Spleen (tissue), 11 donors: ENCODE results near the gene SIPA1L3. TPM values are rescaled to one million over a fixed set of nuclear protein-coding genes. Genes with fewer than 3 reads are reported as not detected.
A peak's percentile ranks its signal among the peaks of the same experiment; 100 is the strongest.

ENCODE experiments used
- DNase-seq: peaks from one replicate; pipeline ENCODE4 v3.0.0-alpha.2; 2020
- H3K27ac ChIP-seq, 8 donors: fragments of 200-600 bp; sonication (generic) in 7 of 8; 1 replicate in 4 of 8; 2 replicates in 4 of 8; pipeline versions ENCODE4 v1.5.0 to v1.8.0; 2016 to 2021; ENCODE audit warnings: inconsistent platforms in 4 of 8, mild to moderate bottlenecking in 4 of 8, moderate library complexity in 1 of 8
- H3K27me3 ChIP-seq, 7 donors: fragments of 200-600 bp; sonication (generic) in 6 of 7; replicated peaks in 1 of 7; 1 replicate in 4 of 7; 2 replicates in 3 of 7; pipeline versions ENCODE4 v1.5.0 to v1.8.0; 2016 to 2021; ENCODE audit warnings: inconsistent platforms in 3 of 7, mild to moderate bottlenecking in 1 of 7
- H3K36me3 ChIP-seq, 6 donors: fragments of 200-600 bp; sonication (generic) in 5 of 6; 1 replicate in 4 of 6; 2 replicates in 2 of 6; pipeline versions ENCODE4 v1.5.0 to v1.8.0; 2016 to 2021; ENCODE audit warnings: inconsistent platforms in 2 of 6
- H3K4me1 ChIP-seq, 6 donors: fragments of 200-600 bp; sonication (generic) in 5 of 6; 1 replicate in 3 of 6; 2 replicates in 3 of 6; pipeline versions ENCODE4 v1.5.0 to v1.8.0; 2016 to 2021; ENCODE audit warnings: inconsistent platforms in 3 of 6
- H3K4me3 ChIP-seq, 8 donors: fragments of 200-600 bp; sonication (generic) in 7 of 8; 1 replicate in 4 of 8; 2 replicates in 4 of 8; pipeline versions ENCODE4 v1.5.0 to v1.8.0; 2016 to 2021; ENCODE audit warnings: inconsistent platforms in 4 of 8, mild to moderate bottlenecking in 4 of 8, moderate library complexity in 2 of 8
- H3K9me3 ChIP-seq, 8 donors: fragments of 200-600 bp; sonication (generic) in 7 of 8; 1 replicate in 4 of 8; 2 replicates in 4 of 8; pipeline versions ENCODE4 v1.5.0 to v1.8.0; 2016 to 2021; ENCODE audit warnings: inconsistent platforms in 4 of 8
- POLR2A ChIP-seq, 3 donors: fragments of 450-650 bp; IDR thresholded peaks; one replicate each; pipeline ENCODE4 v1.5.1; 2017; ENCODE audit warnings: antibody characterized with exemption in 3 of 3, mild to moderate bottlenecking in 1 of 3
- POLR2AphosphoS5 ChIP-seq, 3 donors: sonication (generic); formaldehyde crosslinking; IDR thresholded peaks; one replicate each; pipeline ENCODE4 v1.5.1; 2017; ENCODE audit warnings: antibody characterized with exemption in 3 of 3
- WGBS, 5 donors: extraction: QIAGEN DNeasy Blood & Tissue Kit in 3 of 5; methylation state at CpG; one replicate each; pipeline versions ENCODE4 v1.1.5 to v1.1.7; 2013 to 2018; 5-methylcytosine and 5-hydroxymethylcytosine counted together
- intact Hi-C: fragments of 100-400 bp; cut with DNase I; formaldehyde crosslinking; loops from one replicate; pipeline ENCODE4 v1.15.0; 2023; ENCODE audit warnings: low total_unique reads
- polyA plus RNA-seq, 3 donors: library from polyadenylated mRNA; stranded (reverse); fragments of 200-250 nt; gene quantifications; one replicate each; pipeline ENCODE4 v1.2.1, GENCODE V29; 2013
- total RNA-seq, 7 donors: library from RNA; depleted of rRNA in 3 of 7; stranded (reverse); fragments of >200 nt in 3 of 7; fragmentation: NEBNext Ultra II Directional in 4 of 7; extraction: Animal tissue kit (Norgen Biotek cat#: 25700) in 4 of 7; gene quantifications; one replicate each; pipeline versions ENCODE4 v1.1.0 to v1.2.1, GENCODE V29; 2016 to 2021
- TF ChIP-seq, protein P1 (sequence below), 11 experiments: fragments of 200-600 bp in 7 of 11; fragments of 450-650 bp in 4 of 11; sonication (generic) in 4 of 11; IDR thresholded peaks in 8 of 11; conservative IDR thresholded peaks in 3 of 11; 1 replicate in 7 of 11; 2 replicates in 4 of 11; pipeline versions ENCODE4 v1.4.0 to v1.8.0; 2016 to 2021; ENCODE audit warnings: antibody characterized with exemption in 11 of 11, inconsistent platforms in 4 of 11, mild to moderate bottlenecking in 1 of 11
- donor health status: healthy with polysubstance abuse.
- donor health status: DM: no; HTN: no; CAD: no; lungs with moderate emphysema.
- donor health status: DM: no; HTN: no; CAD: no.
- donor health status: Bipolar disorder and iron deficiency.
- donor health status: healthy.
- donor health status: DM: no; HTN: no; CAD: no.
- donor health status: DM: yes; HTN: yes; CAD: no.

Gene SIPA1L3
- total and polyA plus RNA-seq, 10 donors = 5.4 to 62.6 (median 40.3) TPM

- WGBS, 5 donors = 96 to 97% (median 97%) methylated on average over 18 to 25 of the region's 25 CpGs
- Histone ChIP-seq H3K36me3 (peaks cover 0 to 81% (median 7%) of the 10 kb centered on the region in 6 donors), H3K9me3 (no peaks in the 10 kb centered on the region), H3K4me3 (no peak overlapping the region), H3K27ac (no peak overlapping the region), H3K27me3 (no peaks in the 10 kb centered on the region), H3K4me1 (no peaks in the 10 kb centered on the region)
- TF ChIP-seq POLR2AphosphoS5 (IDR thresholded peaks at IDR 0.05) = peak in 1 of 3 donors; percentile 43
- TF ChIP-seq, protein P1, sequence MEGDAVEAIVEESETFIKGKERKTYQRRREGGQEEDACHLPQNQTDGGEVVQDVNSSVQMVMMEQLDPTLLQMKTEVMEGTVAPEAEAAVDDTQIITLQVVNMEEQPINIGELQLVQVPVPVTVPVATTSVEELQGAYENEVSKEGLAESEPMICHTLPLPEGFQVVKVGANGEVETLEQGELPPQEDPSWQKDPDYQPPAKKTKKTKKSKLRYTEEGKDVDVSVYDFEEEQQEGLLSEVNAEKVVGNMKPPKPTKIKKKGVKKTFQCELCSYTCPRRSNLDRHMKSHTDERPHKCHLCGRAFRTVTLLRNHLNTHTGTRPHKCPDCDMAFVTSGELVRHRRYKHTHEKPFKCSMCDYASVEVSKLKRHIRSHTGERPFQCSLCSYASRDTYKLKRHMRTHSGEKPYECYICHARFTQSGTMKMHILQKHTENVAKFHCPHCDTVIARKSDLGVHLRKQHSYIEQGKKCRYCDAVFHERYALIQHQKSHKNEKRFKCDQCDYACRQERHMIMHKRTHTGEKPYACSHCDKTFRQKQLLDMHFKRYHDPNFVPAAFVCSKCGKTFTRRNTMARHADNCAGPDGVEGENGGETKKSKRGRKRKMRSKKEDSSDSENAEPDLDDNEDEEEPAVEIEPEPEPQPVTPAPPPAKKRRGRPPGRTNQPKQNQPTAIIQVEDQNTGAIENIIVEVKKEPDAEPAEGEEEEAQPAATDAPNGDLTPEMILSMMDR (IDR thresholded peaks at IDR 0.05 in 8 of 11, conservative IDR thresholded peaks at IDR 0.05 in 3 of 11) = no peak
- no peak for TF ChIP-seq POLR2A (IDR thresholded peaks at IDR 0.05)
- intact Hi-C loops = no loop called here
- no peak for DNase-seq
Observed at GRCh38 chr19:38130399-38130798, 223.4 kb downstream of the SIPA1L3 start.

- Histone ChIP-seq H3K36me3 (peaks cover 0 to 68% (median 7%) of the 10 kb centered on the region in 6 donors), H3K27ac (no peak overlapping the region), H3K4me1 (no peaks in the 10 kb centered on the region), H3K4me3 (no peak overlapping the region), H3K9me3 (no peaks in the 10 kb centered on the region), H3K27me3 (no peaks in the 10 kb centered on the region)
- TF ChIP-seq POLR2A (IDR thresholded peaks at IDR 0.05) = no peak
- TF ChIP-seq, protein P1 (IDR thresholded peaks at IDR 0.05 in 8 of 11, conservative IDR thresholded peaks at IDR 0.05 in 3 of 11) = no peak
- TF ChIP-seq POLR2AphosphoS5 (IDR thresholded peaks at IDR 0.05) = no peak
- WGBS, 5 donors = 95 to 100% (median 99%) methylated on average over 5 to 6 of the region's 6 CpGs
- DNase-seq = no peak
- intact Hi-C loops = no loop called here
Observed at GRCh38 chr19:38132781-38133180, 225.8 kb downstream of the SIPA1L3 start.

DNA sequence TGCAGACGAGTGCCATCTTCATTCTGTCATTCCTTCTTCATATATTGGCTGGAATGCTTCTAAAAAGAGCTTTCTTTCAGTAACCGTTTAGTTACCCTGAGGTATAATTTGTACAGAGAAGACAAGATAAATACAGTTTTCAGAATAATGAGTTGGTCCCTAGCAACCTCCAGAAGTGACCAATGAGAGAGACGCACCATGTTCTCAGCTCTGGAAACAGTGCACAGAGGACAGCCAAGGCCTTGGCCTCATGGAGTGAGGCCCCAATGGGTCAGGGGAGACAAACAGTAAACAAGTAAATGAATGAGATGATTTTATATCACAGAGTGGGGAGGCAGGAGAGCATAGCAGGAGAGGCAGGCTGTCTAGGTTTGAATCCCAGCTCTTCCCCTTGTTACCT is 226.3 kb downstream of the SIPA1L3 start:
- Histone ChIP-seq H3K9me3 (no peaks in the 10 kb centered on the region), H3K4me3 (no peak overlapping the region), H3K27me3 (no peaks in the 10 kb centered on the region), H3K4me1 (no peaks in the 10 kb centered on the region), H3K36me3 (peaks cover 0 to 69% (median 7%) of the 10 kb centered on the region in 6 donors), H3K27ac (no peak overlapping the region)
- DNase-seq = no peak
- TF ChIP-seq POLR2AphosphoS5 (IDR thresholded peaks at IDR 0.05) (no peak), POLR2A (IDR thresholded peaks at IDR 0.05) (no peak)
- TF ChIP-seq, protein P1 (IDR thresholded peaks at IDR 0.05 in 8 of 11, conservative IDR thresholded peaks at IDR 0.05 in 3 of 11) = no peak
- WGBS, 5 donors = 88 to 97% (median 94%) methylated on average over 3 of the region's 3 CpGs
- intact Hi-C loops = no loop called here

DNA sequence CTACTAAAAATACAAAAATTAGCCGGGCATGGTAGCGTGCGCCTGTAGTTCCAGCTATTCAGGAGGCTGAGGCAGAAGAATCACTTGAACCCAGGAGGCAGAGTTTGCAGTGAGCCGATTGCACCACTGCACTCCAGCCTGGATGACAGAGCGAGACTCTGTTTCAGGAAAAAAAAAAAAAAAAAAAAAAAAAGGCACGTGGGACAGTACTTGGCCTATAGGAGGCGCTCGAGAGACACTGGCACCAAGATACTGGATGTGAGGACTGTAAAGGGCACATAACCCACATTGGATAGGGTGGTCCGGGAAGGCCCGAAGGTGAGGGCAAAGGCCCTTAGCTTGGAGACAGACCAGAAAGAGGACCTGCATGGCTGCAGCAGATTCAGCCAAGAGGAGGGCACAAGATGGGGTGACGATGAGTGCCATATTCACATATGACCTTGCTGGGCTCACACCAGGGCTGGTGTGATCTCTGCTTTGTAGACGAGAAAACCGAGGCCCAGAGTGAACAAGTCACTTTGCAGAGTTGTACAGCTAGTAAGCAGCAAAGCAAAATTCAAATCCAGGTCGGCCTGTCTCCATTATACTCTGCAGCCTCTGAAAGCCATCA is 227.6 kb downstream of the SIPA1L3 start:
- Histone ChIP-seq H3K27me3 (no peaks in the 10 kb centered on the region), H3K9me3 (no peaks in the 10 kb centered on the region), H3K27ac (no peak overlapping the region), H3K4me3 (no peak overlapping the region), H3K36me3 (peaks cover 0 to 69% (median 7%) of the 10 kb centered on the region in 6 donors), H3K4me1 (no peaks in the 10 kb centered on the region)
- DNase-seq = no peak
- WGBS, 5 donors = 75 to 88% (median 85%) methylated on average over 13 to 14 of the region's 14 CpGs
- intact Hi-C loops = no loop called here
- no peak for TF ChIP-seq POLR2A (IDR thresholded peaks at IDR 0.05)
- TF ChIP-seq, protein P1 (IDR thresholded peaks at IDR 0.05 in 8 of 11, conservative IDR thresholded peaks at IDR 0.05 in 3 of 11) = peak in 4 of 11 experiments; percentile 26 to 31 (median 28)
